ENCODE data around the gene ANKRD65. TPM values are rescaled to one million over a fixed set of nuclear protein-coding genes. Genes with fewer than 3 reads are reported as not detected.
"Not testable (repeated sequence)": the region's sequence is repeated elsewhere in the genome, so short reads cannot be mapped to it uniquely, and the experiment has no call there.

Gene ANKRD65
- total RNA-seq, 1 donor from 2014 or later, result 1.2 TPM

DNA sequence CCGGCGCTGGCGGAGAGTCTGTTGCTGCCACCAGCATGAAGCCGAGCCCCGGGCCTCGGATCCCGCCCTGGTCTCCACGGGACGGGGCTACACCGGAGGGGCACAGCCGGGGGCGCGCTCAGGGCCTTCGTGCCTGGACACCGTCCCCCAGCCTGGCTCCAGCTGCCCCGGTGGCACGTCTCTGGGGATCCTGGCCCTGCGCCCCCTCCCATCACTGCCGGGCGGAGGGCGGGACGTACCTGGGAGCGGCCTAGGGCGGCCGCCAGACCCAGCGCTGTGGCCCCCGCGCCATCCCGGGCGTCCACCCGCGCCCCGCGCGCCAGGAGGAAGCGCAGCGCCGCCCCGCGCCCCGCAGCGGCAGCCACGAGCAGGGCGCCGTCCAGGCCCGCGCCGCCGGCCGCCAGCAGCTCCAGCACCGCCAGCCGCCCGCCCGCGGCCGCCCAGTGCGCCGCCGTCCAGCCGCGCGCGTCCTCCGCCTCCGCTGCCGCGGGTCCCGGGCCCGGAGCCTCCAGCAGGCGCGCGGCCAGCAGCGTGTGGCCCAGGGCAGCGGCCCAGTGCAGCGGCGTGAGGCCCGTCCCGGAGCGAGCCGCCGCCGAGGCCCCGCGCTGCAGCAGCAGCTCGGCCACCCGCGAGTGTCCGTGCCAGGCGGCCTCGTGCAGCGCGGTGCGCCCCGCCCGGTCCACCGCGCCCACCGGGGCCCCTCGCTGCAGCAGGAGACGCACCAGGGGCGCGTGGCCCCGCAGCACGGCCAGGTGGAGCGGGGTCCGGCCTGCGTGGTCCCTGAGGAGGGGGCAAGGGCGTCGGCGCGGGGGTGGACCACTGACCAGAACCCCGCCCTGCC is 1.0 kb downstream of the ANKRD65 start:
- peak; percentile 73 for DNase-seq (ENCODE audit: low spot score in 2 of 2)
- FAIRE-seq, result no peak

DNA sequence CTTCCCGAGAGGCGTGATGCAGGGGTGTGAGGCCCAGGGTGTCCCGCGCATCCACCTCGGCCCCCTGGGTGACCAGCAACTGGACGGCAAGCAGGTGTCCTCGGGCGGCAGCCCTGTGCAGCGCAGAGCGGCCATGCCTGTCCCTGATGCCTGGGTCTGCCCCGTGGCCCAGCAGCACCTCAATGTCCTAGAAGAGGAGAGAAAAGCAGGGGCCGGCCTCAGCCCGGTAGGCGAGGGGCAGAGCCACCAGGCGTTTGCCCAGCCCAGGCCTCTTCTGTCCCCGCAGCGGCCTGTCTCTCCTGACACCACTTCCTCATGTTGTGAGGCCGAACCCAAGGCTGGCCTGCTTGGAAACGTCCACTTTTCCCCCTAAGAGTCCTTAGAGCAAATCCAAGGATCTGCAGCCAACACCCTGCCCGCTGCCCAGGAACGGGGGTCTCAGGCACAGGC is 1.7 kb downstream of the ANKRD65 start:
- DNase-seq (ENCODE audit: low spot score in 2 of 2) (no peak), FAIRE-seq (no peak)

GRCh38 chr1:1418464-1419362 is 2.4 kb downstream of the ANKRD65 start:
- DNase-seq (ENCODE audit: low spot score in 2 of 2) (no peak), FAIRE-seq (no peak)

DNA sequence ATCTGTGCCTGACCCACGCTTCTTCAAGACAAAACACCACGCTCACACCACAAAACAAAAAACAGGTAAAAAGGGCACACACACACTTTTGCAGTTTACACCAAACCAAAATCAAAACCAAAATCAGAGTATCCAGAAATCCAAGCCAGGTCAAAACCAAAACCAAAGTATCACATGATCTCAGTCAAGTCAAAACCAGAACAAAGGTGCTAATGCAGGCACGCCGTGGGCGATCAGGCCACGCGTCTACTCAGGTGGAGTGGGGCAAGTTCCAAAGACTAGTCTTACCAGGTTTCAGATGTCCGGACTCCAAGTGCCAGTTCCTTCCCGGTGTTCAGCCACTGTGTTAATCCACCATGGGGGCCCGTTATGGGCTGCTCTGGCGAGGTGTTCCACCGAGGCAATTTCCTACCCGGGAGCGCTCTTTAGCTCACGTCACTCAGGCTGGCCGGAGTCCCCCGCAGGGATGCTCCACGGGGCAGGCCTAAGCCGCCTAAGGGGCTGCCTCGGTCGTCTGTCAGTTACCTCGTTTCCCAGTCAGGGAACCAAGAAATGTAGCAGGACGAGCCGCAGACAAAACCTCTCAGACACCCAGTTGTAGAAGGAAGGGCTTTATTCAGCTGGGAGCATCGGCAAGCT is 3.1 kb downstream of the ANKRD65 start:
- not testable (repeated sequence) for FAIRE-seq; DNase-seq (ENCODE audit: low spot score in 2 of 2)

DNA sequence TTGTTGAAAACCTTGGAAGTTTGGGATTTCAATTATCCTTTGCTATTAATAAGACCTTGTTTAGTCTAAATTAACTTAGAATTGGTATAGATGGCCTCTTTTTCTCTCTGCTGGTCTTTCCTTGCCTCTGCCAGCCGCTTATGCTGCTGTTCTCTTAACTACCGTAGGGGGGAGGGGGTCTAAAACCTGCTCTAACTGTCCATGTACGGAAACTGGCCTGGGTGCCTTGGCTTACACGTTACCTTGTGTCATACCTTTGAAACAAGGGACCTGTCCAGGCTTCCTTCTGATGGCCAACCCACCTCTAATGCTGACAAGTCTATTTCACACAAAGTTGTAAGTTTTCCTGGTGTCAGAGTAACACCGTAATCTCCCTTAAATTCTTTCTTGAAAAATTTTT is 3.7 kb downstream of the ANKRD65 start:
- not testable (repeated sequence) for FAIRE-seq; DNase-seq (ENCODE audit: low spot score in 2 of 2)

DNA sequence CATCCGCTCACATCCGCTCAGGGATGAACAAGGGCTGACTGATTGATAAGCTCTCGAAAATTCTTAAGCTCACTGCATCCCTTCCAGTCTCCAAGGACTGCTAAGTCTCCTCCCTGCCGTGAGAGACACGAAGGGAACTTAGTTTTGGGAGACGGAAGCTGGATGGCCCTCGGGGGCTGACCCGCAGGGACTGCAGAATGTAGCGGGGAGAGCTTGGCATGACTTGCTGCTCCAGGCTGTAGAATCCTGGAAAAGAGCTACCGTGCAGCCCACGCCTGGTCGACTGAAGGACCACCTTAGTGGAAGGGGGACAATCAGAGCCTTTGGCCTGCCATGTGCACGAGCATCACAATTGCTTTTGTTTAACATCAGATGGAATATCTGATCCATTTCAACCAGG is 5.3 kb downstream of the ANKRD65 start:
- no peak for FAIRE-seq
- DNase-seq (ENCODE audit: low spot score in 2 of 2), result no peak

DNA sequence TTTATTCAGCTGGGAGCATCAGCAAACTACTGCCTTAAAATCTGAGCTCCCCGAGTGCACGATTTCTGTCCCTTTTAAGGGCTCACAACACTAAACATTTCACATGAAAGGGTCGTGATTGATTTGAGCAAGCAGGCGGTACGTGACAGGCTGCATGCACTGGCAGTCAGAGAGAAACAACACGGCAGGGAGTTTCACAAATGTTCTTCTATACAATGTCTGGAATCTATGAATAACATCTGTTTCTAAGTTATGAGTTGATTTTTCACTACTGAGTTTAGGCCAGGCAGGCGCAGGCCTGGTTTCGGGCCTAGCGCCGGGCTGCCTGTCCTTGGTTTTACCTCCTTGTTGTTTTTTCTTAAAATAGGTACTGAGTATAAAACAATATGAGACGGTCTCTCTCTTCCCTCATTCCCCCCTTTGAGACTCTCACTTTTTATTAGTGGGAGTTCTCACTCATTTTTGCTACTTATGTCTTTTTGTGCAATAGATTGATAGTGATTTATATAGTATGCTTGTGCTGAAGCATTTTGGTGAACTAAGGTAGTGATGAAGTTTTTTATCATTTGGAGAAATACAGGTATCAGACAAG is 8.7 kb downstream of the ANKRD65 start:
- not testable (repeated sequence) for DNase-seq (ENCODE audit: low spot score in 2 of 2); FAIRE-seq

GRCh38 chr1:1411626-1412025 is 9.4 kb downstream of the ANKRD65 start:
- DNase-seq (ENCODE audit: low spot score in 2 of 2) (no peak), FAIRE-seq (no peak)

DNA sequence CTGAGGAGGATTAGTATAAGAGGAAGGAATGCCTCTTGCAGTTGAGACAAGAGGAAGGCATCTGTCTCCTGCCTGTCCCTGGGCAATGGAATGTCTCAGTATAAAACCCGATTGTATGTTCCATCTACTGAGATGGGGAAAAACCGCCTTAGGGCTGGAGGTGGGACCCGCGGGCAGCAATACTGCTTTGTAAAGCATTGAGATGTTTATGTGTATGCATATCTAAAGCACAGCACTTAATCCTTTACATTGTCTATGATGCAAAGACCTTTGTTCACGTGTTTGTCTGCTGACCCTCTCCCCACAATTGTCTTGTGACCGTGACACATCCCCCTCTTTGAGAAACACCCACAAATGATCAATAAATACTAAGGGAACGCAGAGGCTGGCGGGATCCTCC is 10.8 kb downstream of the ANKRD65 start:
- not testable (repeated sequence) for DNase-seq (ENCODE audit: low spot score in 2 of 2); FAIRE-seq

GRCh38 chr1:1407636-1408318 is 13.3 kb downstream of the ANKRD65 start:
- DNase-seq (ENCODE audit: low spot score in 2 of 2) (no peak), FAIRE-seq (no peak)

- peak; percentile 99 to 100 for DNase-seq (ENCODE audit: low spot score in 2 of 2)
- FAIRE-seq, result no peak
Measured at GRCh38 chr1:1406821-1407635, 14.0 kb downstream of the ANKRD65 start, which contains the start of gene MRPL20. Gene MRPL20, minus strand, starts transcription at chr1:1407293. Its CDS starts 76 bp downstream, at chr1:1407217.

DNA sequence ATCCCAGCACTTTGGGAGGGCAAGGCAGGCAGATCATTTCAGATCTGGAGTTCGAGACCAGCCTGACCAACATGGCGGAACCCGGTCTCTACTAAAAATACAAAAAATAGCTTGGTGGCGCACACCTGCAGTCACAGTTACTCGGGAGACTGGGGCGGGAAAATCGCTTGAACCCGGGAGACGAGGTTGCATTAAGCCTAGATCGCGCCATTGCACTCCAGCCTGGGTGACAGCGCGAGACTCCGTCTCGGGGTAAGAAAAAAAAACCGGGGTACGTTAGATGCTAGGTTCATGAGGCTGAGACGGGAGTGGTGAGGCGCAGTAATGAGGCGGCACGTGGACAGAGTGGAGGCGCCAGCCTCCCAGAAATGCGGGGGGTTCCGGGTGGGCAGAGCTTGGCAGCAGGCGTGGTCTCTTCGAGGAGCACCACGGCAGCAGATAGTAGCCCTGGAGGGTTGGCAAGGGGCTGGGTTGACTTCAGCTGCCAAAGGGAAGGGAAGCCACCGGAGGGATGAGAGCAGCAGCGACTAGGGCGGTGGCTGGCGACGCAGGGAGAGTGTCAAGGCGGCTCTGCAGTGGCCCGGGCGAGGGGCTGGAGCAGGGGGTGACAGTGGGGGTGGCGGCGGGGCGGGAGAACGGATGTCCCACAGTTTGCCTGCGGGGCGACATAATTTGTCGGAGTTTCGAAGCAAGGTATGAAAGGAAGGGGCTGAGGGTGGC is 14.8 kb downstream of the ANKRD65 start:
- DNase-seq (ENCODE audit: low spot score in 2 of 2) (peak in 1 of 2 donors; percentile 29), FAIRE-seq (no peak)

DNA sequence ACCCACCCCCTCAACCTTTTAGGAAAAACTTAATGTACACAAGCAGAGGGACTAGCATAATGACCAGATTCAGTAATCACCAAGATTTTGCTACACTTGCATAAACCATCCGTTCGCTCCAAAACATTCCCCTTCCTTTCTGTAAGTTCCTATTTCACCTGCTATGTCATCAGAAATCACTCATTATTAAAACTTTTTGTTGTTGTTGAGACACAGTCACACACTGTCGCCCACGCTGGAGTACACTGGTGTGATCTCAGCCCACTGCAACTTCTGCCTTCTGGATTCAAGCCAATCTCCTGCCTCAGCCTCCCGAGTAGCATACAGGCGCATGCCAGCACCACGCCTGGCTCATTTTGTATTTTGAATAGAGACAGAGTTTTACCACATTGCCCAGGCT is 17.4 kb downstream of the ANKRD65 start:
- no peak for DNase-seq (ENCODE audit: low spot score in 2 of 2)
- no peak for FAIRE-seq

DNA sequence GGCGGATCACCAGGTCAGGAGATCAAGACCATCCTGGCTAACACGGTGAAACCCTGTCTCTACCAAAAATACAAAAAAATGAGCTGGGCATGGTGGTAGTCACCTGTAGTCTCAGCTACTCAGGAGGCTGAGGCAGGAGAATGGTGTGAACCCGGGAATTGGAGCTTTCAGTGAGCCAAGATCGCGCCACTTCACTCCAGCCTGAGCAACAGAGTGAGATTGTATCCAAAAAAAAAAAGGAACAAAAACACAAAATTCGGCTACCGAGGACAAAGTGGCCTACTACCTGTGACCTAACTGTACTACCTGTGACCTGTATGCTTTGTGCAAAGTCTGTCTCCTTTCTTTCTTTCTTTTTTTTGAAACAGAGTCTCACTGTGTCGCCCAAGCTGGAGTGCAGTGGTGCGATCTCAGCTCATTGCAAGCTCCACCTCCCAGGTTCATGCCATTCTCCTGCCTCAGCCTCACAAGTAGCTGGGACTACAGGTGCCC is 18.1 kb downstream of the ANKRD65 start:
- not testable (repeated sequence) for FAIRE-seq; DNase-seq (ENCODE audit: low spot score in 2 of 2)

- FAIRE-seq (no peak), DNase-seq (ENCODE audit: low spot score in 2 of 2) (no peak)
Measured at GRCh38 chr1:1402072-1402900, 18.8 kb downstream of the ANKRD65 start.

- DNase-seq (ENCODE audit: low spot score in 2 of 2), result no peak
Measured at GRCh38 chr1:1401457-1402010, 19.5 kb downstream of the ANKRD65 start.

More at GRCh38 chr1:1401457-1402010, 19.5 kb downstream of the ANKRD65 start:
- no peak for FAIRE-seq

All from frontal cortex (tissue), 4 donors.